Iris pigment epithelial cell (primary cell): Measurements from ENCODE around the gene EDN1.

Experiments
- DNase-seq: peaks from one replicate; pipeline ENCODE4 v3.0.0-alpha.2; 2011; ENCODE audit warnings: low read depth

EDN1 gene

DNA sequence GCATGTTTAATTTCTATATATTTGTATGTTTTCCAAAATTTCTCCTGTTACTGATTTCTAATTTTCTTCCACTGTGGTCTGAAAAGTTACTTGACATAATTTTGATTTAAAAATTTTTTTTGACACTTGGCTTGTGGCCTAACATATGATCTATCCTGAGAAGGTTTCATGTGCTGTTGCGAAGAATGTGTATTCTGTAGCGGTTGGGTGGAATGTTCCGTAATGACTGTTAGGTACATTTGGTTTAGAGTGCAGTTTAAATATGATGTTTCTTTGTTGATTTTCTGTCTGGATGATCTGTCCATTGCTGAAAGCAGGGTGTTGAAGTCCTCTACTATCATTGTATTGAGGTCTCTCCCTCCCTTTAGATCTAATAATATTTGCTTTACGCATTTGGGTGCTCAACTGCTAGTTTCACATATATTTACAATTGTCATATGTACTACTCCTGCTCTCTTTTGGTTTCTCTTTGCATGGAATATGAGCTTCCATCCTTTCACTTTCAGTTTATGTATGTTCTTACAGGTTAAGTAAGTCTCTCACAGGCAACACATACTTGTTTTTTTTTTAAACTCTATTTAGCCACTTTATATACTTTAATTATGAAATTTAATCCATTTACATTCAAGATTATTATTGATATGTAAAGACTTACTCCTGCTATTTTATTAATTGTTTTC, 19.5 kb upstream of the EDN1 start:
- no peak for DNase-seq

DNA sequence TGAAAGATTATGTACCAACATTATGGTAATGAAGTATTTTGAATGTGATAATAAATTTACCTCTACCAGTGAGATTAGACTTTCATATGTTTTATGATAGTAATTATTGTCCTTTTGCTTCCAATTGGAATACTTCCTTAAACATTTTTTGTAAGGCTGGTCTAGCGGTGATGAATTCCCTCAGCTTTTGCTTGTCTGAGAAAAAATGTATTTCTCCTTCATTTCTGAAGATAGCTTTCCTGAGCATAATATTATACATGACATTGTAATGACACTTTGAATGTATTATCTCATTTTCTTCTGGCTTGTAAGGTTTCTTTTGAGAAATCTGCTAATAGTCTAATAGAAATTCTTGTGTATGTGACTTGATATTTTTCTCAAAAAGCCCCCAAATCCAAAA, 18.6 kb upstream of the EDN1 start:
- no peak for DNase-seq

DNA sequence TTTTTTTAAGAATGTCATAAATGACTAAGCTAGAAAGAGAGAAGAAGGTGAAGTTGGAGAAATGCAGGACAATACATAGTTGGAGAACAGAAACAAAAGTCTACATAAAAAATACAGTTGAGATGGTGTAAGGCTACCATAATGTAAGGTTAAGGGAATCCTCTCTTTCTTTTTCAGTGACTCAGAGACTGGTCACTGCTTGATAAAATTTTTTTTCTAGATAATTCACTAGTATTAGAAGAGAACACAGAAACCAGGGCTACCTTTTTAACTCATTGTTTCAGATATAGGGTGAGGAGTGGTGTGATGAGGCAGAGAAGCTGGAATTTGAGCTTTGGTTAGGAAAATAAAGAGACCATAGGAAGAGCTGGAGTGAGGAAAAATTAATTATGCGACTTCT, 18.2 kb upstream of the EDN1 start:
- no peak for DNase-seq

- DNase-seq = peak; percentile 56
These were observed 15.1 kb upstream of the EDN1 start for GRCh38 chr6:12275107-12275506.

DNA sequence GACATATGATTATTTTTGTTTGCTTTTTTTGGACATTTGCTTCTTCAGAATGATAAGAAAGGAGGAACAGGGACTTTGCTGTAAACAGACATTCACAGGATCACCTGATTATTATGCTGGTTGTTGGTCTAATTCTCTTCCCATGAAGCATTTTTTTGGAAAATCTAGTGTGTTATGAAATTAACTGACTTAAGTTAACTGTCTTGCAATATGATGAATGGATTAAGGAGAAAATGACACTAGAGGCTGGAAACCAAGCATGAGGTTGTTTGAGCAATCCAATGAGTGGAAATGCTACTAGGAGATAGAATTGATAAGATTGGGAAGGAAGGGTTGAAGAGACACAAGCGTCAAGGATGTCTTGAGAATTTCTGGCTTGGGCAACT, 13.2 kb upstream of the EDN1 start:
- DNase-seq = no peak

GRCh38 chr6:12277386-12277785, 12.8 kb upstream of the EDN1 start:
- DNase-seq = no peak

DNA sequence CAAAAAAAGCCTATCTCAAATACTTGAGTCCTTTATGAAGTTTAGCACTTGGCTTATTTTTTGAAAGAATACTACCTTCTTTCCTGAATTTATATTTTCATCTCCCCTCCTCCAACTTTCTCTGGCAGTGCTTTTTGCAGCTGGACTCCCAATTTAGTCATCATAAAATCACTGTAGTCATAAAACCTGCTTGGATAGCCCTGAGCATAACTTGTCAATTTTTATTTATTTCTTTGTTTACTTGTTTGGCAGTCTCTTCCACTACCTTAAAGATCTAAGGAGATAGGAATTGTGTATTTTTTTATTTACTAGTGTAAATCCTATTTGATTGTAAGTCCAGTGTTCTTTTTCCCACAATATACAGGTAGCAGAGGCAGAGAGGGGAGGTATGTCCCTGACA, 11.2 kb upstream of the EDN1 start:
- no peak for DNase-seq

DNA sequence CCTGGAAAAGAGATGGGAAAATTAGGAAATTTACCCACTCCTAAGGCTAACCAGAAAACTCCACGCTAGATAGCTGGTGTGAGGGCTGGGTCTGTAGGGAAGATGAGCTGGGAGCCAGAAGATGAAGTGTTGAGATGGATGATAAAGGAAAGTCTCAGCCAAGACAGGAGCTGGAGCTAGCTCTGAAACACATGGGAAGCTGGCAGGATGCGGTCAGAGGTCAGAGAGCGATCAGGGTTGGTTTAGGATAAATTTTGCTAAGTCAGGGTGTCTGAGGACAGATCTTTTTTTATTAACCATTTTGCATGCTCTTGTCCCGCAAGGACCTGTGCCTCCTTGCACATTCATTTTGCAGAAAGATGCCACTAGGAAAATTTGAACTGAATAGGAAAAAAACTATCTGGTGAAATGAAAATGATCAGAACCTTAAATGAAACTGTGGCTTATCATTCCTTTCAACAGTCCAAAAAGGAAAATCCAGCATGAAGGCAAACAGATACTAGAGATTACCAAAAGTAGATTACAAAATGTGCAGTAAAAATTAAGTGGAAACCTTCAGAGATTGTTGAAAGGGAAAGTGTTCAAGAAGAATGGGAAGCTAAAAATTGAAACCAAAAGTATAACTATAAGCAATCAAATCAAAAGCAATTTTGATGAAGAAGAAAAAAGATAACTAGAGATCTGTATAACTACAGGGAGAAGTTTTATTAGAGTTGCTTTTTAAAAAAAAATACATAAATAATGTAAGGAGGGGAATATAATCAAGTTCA, 10.7 kb upstream of the EDN1 start:
- no peak for DNase-seq

GRCh38 chr6:12280458-12280857, 9.7 kb upstream of the EDN1 start:
- peak; percentile 71 for DNase-seq

DNA sequence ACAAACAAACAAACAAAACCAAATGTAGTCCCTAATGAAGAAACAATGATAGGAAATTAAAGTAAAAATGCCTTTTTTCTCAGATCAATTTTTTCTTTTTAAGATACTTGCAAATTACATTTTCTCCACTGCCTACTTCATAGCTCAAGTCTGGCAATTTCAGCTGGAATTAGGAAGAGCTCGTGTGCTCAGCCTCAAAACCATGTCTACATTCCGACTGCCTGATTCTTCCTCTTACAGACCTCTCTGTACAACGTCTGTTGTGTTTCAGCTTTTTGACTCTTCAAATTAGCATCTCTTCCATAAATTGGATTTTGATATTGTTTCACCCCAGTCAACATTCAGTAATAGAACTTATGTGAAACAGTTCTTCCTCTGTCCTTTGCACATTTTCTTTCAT, 9.3 kb upstream of the EDN1 start:
- DNase-seq = no peak

GRCh38 chr6:12283904-12284303, 6.3 kb upstream of the EDN1 start:
- DNase-seq = no peak

- DNase-seq = peak; percentile 23
These were observed 3.6 kb upstream of the EDN1 start for GRCh38 chr6:12286373-12287110.

DNA sequence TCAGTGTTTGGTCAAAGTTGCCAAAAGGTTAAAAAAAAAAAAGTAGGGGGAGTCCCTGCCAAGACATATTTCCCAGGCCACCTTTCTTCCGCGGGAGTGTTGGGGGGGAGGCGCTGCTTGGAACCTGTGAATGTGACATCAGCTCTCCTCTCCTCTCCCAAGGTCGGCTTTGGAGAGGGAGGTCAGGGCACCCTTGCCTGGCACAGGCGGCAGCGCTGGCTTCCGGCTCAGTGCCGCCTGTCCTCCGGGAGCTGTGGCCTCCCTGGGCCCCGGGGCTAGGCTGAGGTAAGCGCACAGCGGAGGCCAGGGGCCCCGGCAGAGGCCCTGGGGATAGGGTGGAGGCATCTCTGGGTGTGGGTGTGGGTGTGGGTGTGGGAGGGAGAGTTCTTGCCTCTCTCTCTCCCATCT, 1.9 kb upstream of the EDN1 start:
- DNase-seq = no peak

GRCh38 chr6:12288914-12289313, 1.2 kb upstream of the EDN1 start:
- no peak for DNase-seq

DNA sequence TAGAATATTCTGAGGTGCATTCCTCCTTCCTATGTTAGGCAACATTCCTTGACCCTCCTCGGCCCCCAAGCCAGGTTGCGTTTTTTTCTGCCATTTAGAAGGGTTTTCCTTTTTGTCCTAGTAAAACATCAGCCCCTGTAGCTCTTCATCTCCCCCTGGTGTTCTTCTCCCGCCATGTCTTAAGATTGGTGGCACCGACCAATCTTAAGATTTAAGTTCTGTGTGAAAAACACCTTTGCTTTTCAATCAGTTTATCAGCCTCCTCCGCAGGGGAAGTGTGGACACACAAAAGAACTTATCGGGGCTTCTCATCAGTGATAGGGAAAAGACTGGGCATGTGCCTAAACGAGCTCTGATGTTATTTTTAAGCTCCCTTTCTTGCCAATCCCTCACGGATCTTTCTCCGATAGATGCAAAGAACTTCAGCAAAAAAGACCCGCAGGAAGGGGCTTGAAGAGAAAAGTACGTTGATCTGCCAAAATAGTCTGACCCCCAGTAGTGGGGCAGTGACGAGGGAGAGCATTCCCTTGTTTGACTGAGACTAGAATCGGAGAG, 719 bp upstream of the EDN1 start:
- DNase-seq = peak; percentile 72

DNA sequence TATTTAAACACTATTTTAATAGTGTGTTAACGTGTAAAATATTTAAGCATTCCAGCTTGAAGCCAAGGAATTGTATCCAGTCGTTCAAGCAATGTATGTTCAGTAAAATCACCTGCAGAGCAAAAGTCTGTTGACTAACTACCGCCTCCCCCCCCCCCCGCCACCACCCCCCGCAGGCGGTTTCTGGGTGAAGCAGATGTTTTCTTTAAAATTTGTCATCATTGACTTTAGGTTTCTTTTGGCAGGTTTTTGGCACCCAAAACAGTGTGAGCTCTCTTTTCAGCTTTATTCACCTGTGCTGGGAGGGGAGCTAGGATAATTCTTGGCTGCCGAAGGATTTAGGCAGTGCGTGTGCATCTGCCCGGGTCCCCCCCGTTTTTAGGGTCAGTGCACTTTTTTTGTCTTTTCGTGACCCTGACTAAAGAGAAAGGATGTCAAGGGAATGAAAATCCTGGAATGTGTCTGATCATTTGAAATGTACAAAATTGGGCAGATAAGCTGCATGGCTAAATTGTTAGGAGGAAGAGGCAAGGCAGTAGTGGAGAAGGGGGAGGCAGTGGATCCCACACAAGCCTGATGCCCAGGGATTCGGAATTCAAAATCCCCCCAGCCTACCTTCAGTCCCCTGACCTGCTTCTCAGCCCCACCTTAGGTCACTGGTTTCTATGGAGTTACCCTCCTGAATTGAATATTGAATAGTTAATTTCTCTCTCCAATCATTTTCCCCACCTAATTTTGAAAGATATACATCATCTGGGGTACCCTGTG, 1.1 kb downstream of the EDN1 start:
- DNase-seq = no peak

GRCh38 chr6:12291839-12292604, 1.9 kb downstream of the EDN1 start:
- DNase-seq = peak; percentile 14

- DNase-seq = no peak
These were observed 3.2 kb downstream of the EDN1 start for GRCh38 chr6:12293235-12293930.

DNA sequence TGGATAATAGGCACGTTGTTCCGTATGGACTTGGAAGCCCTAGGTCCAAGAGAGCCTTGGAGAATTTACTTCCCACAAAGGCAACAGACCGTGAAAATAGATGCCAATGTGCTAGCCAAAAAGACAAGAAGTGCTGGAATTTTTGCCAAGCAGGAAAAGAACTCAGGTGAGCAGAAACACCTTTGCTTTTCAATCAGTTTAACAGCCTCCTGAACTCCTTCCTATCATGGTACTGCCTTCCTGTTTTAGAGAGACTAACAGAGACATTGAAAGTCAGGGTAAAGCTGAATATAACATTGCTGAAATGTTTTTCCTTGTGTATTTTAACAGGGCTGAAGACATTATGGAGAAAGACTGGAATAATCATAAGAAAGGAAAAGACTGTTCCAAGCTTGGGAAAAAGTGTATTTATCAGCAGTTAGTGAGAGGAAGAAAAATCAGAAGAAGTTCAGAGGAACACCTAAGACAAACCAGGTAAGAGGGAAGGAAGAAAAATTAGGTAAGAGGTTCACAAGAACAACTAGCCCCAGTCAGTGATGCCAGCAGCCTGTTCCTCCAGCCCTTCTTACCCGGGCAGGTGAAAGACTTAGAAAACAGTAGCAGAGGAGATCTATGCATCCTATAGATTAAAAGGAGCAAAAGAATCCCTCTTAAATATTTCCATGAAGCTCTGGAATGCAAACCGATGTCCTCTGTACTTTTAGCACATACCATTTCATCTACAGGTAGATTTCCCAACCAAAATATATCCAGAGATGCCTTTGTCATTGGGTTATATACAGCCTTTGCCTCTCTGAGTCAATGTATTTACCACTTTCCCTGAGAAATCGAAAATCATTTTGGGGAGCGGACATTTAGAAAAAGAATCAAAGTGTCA, 4.0 kb downstream of the EDN1 start:
- no peak for DNase-seq
